ENCODE data around the gene PTDSS2. TPM values are rescaled to one million over a fixed set of nuclear protein-coding genes. Genes with fewer than 3 reads are reported as not detected.

PTDSS2 gene
- total and polyA plus RNA-seq, 11 donors, result 20.3 to 43.0 (median 25.7) TPM

DNA sequence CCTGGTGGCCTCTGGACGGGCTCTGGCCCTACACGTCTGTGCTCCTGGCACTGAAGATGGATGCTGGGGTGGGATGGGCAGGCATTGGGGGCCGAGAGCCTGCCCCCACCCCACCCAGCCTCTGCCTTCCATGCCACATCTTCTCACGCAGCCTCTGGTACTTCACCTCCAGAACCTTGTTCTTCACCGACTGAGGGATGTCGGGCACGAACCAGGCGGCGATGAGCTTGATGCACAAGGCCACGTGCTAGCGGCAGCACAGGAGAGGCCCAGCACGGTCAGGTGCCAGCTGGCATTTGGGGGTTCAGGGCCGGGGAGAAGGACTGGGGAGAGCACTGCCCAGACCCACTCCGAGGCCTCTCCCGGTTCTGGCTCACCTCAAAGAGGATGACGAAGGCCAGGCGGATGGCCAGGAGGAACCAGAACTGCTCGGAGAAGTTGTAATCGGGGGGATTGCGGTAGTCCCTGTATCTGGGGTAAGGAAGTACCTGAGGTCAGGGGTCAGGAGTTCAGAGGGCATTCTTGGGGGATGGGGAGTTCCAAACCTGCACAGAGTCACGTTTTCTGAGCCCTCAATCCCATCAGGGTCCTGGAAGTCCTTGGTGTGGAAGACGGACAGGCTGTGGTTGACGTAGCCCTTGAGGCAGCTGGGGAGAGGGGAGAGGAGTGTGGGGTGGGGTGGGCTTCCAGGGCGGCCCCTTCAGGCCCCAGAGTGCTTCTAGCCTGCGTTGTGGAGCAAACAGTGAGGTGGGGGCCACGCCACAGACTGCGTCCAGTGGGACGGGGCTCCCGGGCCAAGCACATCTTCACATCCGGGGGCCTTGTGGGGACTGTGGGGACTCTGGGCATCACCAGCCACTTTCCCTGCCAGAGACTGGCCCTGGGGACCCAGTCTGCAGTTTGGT is 31.5 kb upstream of the PTDSS2 start:
- H3K27ac ChIP-seq, result no peak overlapping the region
- TF ChIP-seq POLR2A (IDR thresholded peaks at IDR 0.05), result no peak
- TF ChIP-seq CTCF (IDR thresholded peaks at IDR 0.05), result no peak
- no peak overlapping the region for H3K4me3 ChIP-seq
- H3K4me1 ChIP-seq, result peaks cover 0 to 25% (median 13%) of the 10 kb centered on the region in 12 donors
- DNase-seq, result peak in 2 of 5 donors; percentile 18 to 24
- H3K27me3 ChIP-seq, result peaks cover 4 to 75% (median 30%) of the 10 kb centered on the region in 9 donors
- WGBS, 4 donors, result 84 to 90% (median 85%) methylated on average over 28 to 30 of the region's 30 CpGs
- no peak for ATAC-seq
- H3K36me3 ChIP-seq, result no peaks in the 10 kb centered on the region
- no peaks in the 10 kb centered on the region for H3K9me3 ChIP-seq
- intact Hi-C loops (cut with DNase I), result loop anchor here in 1 of 10 donors (5.0 kb wide), 1 partner anchor 111 kb away; the partner anchor contains the start of gene IFITM2

- 79 to 91% (median 83%) methylated on average over 12 to 20 of the region's 20 CpGs for WGBS, 4 donors
- Histone ChIP-seq H3K36me3 (no peaks in the 10 kb centered on the region), H3K27me3 (peaks cover 4 to 83% (median 33%) of the 10 kb centered on the region in 9 donors), H3K4me3 (no peak overlapping the region), H3K4me1 (peaks cover 0 to 25% (median 13%) of the 10 kb centered on the region in 12 donors), H3K9me3 (no peaks in the 10 kb centered on the region), H3K27ac (no peak overlapping the region)
- intact Hi-C loops (cut with DNase I), result loop anchor here in 1 of 10 donors (5.0 kb wide), 1 partner anchor 112 kb away; the partner anchor contains the start of gene IFITM2
- ATAC-seq (no peak), DNase-seq (peak in 3 of 5 donors; percentile 5 to 22 (median 12))
- no peak for TF ChIP-seq CTCF (IDR thresholded peaks at IDR 0.05)
- no peak for TF ChIP-seq POLR2A (IDR thresholded peaks at IDR 0.05)
These were observed 30.7 kb upstream of the PTDSS2 start for GRCh38 chr11:419248-420005.

- Histone ChIP-seq H3K27ac (no peak overlapping the region), H3K36me3 (no peaks in the 10 kb centered on the region), H3K27me3 (peaks cover 4 to 89% (median 34%) of the 10 kb centered on the region in 9 donors), H3K4me1 (peaks cover 0 to 25% (median 13%) of the 10 kb centered on the region in 12 donors), H3K9me3 (no peaks in the 10 kb centered on the region), H3K4me3 (no peak overlapping the region)
- WGBS, 4 donors, result 46 to 65% (median 50%) methylated on average over 38 to 71 of the region's 71 CpGs
- DNase-seq (peak in 4 of 5 donors; percentile 9 to 62 (median 20)), ATAC-seq (no peak)
- no peak for TF ChIP-seq CTCF (IDR thresholded peaks at IDR 0.05)
- TF ChIP-seq POLR2A (IDR thresholded peaks at IDR 0.05), result no peak
- intact Hi-C loops (cut with DNase I), result no loop called here
These were observed 29.8 kb upstream of the PTDSS2 start for GRCh38 chr11:420054-420910.

Measured in heart left ventricle (tissue), 16 donors.